HEK293 (cell line): ENCODE results near the gene TUT4.

Source experiments
- KLF16 ChIP-seq: fragments of 450-650 bp; formaldehyde crosslinking; IDR thresholded peaks from 2 replicates; pipeline ENCODE4 v1.5.1; 2017; ENCODE audit warnings: missing biosample characterization, missing genetic modification characterization
- KLF9 ChIP-seq: fragments of 450-650 bp; formaldehyde crosslinking; IDR thresholded peaks from 2 replicates; pipeline ENCODE4 v1.5.1; 2016; ENCODE audit warnings: missing biosample characterization, missing genetic modification characterization, low read depth
- MYNN ChIP-seq: fragments of 450-650 bp; formaldehyde crosslinking; IDR thresholded peaks from 2 replicates; pipeline ENCODE4 v1.5.1; 2016; ENCODE audit warnings: missing biosample characterization, missing genetic modification characterization, borderline replicate concordance
- ZBTB48 ChIP-seq: fragments of 450-650 bp; formaldehyde crosslinking; IDR thresholded peaks from 2 replicates; pipeline ENCODE4 v1.5.1; 2016; ENCODE audit warnings: missing biosample characterization, missing genetic modification characterization
- ZNF324 ChIP-seq: fragments of 450-650 bp; formaldehyde crosslinking; IDR thresholded peaks from 2 replicates; pipeline ENCODE4 v1.5.1; 2016; ENCODE audit warnings: missing biosample characterization, missing genetic modification characterization
- ZNF501 ChIP-seq: fragments of 450-650 bp; formaldehyde crosslinking; IDR thresholded peaks from 2 replicates; pipeline ENCODE4 v1.5.1; 2016; ENCODE audit warnings: missing biosample characterization, missing genetic modification characterization
- ZNF514 ChIP-seq: fragments of 450-650 bp; formaldehyde crosslinking; IDR thresholded peaks from 2 replicates; pipeline ENCODE4 v1.5.1; 2016; ENCODE audit warnings: missing biosample characterization, missing genetic modification characterization
- ZNF626 ChIP-seq: fragments of 450-650 bp; sonication (Bioruptor Pico); formaldehyde crosslinking; IDR thresholded peaks from 2 replicates; pipeline ENCODE4 v1.5.1; 2018; ENCODE audit warnings: missing biosample characterization, missing genetic modification characterization, inconsistent platforms
- ZNF629 ChIP-seq: fragments of 450-650 bp; formaldehyde crosslinking; IDR thresholded peaks from 2 replicates; pipeline ENCODE4 v1.5.1; 2017; ENCODE audit warnings: missing biosample characterization, missing genetic modification characterization
- TF ChIP-seq, protein P1 (sequence below): fragments of 450-650 bp; formaldehyde crosslinking; IDR thresholded peaks from 2 replicates; pipeline ENCODE4; 2016; ENCODE audit warnings: missing biosample characterization, missing genetic modification characterization
- TF ChIP-seq, protein P2 (sequence below): fragments of 450-650 bp; formaldehyde crosslinking; IDR thresholded peaks from 2 replicates; pipeline ENCODE4 v1.5.1; 2016; ENCODE audit warnings: missing biosample characterization, missing genetic modification characterization
- TF ChIP-seq, protein P3 (sequence below): fragments of 450-650 bp; formaldehyde crosslinking; IDR thresholded peaks from 2 replicates; pipeline ENCODE4 v1.5.1; 2017; ENCODE audit warnings: missing biosample characterization, missing genetic modification characterization
- TF ChIP-seq, protein P4 (sequence below): fragments of 450-650 bp; formaldehyde crosslinking; IDR thresholded peaks from 2 replicates; pipeline ENCODE4 v1.5.1; 2016; ENCODE audit warnings: missing biosample characterization, missing genetic modification characterization

DNA sequence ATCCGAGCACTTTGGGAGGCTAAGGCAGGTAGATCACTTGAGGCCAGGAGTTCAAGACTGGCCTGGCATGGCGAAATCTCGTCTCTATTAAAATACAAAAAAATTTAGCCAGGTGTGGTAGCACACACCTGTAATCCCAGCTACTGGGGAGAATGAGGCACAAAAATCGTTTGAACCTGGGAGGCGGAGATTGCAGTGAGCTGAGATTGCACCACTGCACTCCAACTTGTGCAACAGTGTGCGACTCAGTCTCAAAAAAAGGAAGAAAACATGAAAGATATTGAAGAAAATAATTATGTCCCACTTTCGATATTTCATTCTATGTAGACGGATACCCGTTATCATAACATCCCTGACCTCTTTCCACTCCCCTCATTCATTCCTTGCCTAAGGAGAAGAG is 19.2 kb downstream of the TUT4 start:
- TF ChIP-seq, protein P1, sequence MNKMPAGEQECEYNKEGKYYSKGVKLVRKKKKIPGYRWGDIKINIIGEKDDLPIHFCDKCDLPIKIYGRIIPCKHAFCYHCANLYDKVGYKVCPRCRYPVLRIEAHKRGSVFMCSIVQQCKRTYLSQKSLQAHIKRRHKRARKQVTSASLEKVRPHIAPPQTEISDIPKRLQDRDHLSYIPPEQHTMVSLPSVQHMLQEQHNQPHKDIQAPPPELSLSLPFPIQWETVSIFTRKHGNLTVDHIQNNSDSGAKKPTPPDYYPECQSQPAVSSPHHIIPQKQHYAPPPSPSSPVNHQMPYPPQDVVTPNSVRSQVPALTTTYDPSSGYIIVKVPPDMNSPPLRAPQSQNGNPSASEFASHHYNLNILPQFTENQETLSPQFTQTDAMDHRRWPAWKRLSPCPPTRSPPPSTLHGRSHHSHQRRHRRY (tag by site-specific recombination) = no peak
- no peak for TF ChIP-seq ZNF514 (tag by site-specific recombination)
- no peak for TF ChIP-seq ZNF501 (tag by site-specific recombination)
- TF ChIP-seq, protein P2, sequence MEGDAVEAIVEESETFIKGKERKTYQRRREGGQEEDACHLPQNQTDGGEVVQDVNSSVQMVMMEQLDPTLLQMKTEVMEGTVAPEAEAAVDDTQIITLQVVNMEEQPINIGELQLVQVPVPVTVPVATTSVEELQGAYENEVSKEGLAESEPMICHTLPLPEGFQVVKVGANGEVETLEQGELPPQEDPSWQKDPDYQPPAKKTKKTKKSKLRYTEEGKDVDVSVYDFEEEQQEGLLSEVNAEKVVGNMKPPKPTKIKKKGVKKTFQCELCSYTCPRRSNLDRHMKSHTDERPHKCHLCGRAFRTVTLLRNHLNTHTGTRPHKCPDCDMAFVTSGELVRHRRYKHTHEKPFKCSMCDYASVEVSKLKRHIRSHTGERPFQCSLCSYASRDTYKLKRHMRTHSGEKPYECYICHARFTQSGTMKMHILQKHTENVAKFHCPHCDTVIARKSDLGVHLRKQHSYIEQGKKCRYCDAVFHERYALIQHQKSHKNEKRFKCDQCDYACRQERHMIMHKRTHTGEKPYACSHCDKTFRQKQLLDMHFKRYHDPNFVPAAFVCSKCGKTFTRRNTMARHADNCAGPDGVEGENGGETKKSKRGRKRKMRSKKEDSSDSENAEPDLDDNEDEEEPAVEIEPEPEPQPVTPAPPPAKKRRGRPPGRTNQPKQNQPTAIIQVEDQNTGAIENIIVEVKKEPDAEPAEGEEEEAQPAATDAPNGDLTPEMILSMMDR (tag by site-specific recombination) = no peak
- no peak for TF ChIP-seq ZBTB48 (tag by site-specific recombination)
- no peak for TF ChIP-seq ZNF324 (tag by site-specific recombination)
- no peak for TF ChIP-seq KLF16
- TF ChIP-seq ZNF629 (tag by site-specific recombination) = no peak
- TF ChIP-seq ZNF626 = no peak
- no peak for TF ChIP-seq KLF9
- TF ChIP-seq MYNN (tag by site-specific recombination) = no peak
- TF ChIP-seq, protein P3, sequence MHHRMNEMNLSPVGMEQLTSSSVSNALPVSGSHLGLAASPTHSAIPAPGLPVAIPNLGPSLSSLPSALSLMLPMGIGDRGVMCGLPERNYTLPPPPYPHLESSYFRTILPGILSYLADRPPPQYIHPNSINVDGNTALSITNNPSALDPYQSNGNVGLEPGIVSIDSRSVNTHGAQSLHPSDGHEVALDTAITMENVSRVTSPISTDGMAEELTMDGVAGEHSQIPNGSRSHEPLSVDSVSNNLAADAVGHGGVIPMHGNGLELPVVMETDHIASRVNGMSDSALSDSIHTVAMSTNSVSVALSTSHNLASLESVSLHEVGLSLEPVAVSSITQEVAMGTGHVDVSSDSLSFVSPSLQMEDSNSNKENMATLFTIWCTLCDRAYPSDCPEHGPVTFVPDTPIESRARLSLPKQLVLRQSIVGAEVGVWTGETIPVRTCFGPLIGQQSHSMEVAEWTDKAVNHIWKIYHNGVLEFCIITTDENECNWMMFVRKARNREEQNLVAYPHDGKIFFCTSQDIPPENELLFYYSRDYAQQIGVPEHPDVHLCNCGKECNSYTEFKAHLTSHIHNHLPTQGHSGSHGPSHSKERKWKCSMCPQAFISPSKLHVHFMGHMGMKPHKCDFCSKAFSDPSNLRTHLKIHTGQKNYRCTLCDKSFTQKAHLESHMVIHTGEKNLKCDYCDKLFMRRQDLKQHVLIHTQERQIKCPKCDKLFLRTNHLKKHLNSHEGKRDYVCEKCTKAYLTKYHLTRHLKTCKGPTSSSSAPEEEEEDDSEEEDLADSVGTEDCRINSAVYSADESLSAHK (tag by site-specific recombination) = no peak
- TF ChIP-seq, protein P4, sequence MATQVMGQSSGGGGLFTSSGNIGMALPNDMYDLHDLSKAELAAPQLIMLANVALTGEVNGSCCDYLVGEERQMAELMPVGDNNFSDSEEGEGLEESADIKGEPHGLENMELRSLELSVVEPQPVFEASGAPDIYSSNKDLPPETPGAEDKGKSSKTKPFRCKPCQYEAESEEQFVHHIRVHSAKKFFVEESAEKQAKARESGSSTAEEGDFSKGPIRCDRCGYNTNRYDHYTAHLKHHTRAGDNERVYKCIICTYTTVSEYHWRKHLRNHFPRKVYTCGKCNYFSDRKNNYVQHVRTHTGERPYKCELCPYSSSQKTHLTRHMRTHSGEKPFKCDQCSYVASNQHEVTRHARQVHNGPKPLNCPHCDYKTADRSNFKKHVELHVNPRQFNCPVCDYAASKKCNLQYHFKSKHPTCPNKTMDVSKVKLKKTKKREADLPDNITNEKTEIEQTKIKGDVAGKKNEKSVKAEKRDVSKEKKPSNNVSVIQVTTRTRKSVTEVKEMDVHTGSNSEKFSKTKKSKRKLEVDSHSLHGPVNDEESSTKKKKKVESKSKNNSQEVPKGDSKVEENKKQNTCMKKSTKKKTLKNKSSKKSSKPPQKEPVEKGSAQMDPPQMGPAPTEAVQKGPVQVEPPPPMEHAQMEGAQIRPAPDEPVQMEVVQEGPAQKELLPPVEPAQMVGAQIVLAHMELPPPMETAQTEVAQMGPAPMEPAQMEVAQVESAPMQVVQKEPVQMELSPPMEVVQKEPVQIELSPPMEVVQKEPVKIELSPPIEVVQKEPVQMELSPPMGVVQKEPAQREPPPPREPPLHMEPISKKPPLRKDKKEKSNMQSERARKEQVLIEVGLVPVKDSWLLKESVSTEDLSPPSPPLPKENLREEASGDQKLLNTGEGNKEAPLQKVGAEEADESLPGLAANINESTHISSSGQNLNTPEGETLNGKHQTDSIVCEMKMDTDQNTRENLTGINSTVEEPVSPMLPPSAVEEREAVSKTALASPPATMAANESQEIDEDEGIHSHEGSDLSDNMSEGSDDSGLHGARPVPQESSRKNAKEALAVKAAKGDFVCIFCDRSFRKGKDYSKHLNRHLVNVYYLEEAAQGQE = no peak
